H1 (cell line): ENCODE data around the gene GGA2. TPM values are rescaled to one million over a fixed set of nuclear protein-coding genes. Genes with fewer than 3 reads are reported as not detected.

Source experiments
- CTCF ChIA-PET: fragments of 300-600 bp; sonication (Branson Sonifier 250); formaldehyde crosslinking; loops from one replicate; lab custom pipeline; 2021; ENCODE audit not compliant: partially characterized antibody; lab: Charles Lee
- POLR2A ChIA-PET: fragments of 300-600 bp; sonication (Branson Sonifier 250); formaldehyde crosslinking; loops from one replicate; lab custom pipeline; 2021; ENCODE audit warnings: inconsistent platforms; ENCODE audit not compliant: partially characterized antibody; lab: Charles Lee
- DNase-seq, 2 experiments: peaks; one replicate each; pipeline versions ENCODE4 v3.0.0 to v3.0.0-alpha.2; 2010 to 2022; ENCODE audit warnings: low spot score in 2 of 2, low read depth in 1 of 2, mixed read lengths in 1 of 2
- FAIRE-seq: peaks from 2 replicates; lab custom pipeline; 2011; peaks lifted over from hg19 to GRCh38; lab: Jason Lieb, UNC
- H2AFZ ChIP-seq: 2 replicates; pipeline ENCODE4 v1.8.1; 2012; ENCODE audit warnings: low read length, inconsistent platforms
- H2AK5ac ChIP-seq: 2 replicates; pipeline ENCODE4 v1.6.1; 2013; ENCODE audit warnings: low read depth, low read length
- H2BK120ac ChIP-seq: replicated peaks from 2 replicates; pipeline ENCODE3; 2013; ENCODE audit warnings: low read depth, low read length, inconsistent platforms
- H2BK12ac ChIP-seq: 2 replicates; pipeline ENCODE4 v1.6.1; 2013; ENCODE audit warnings: low read depth, low read length
- H2BK15ac ChIP-seq: 2 replicates; pipeline ENCODE4 v1.6.1; 2013; ENCODE audit warnings: low read length
- H2BK20ac ChIP-seq: 2 replicates; pipeline ENCODE4 v1.6.1; 2013; ENCODE audit warnings: low read length
- H2BK5ac ChIP-seq: 2 replicates; pipeline ENCODE4 v1.6.1; 2013; ENCODE audit warnings: low read depth, low read length
- H3K14ac ChIP-seq: 2 replicates; pipeline ENCODE4 v1.6.1; 2013; ENCODE audit warnings: inconsistent platforms; ENCODE audit not compliant: insufficient read length
- H3K18ac ChIP-seq: 2 replicates; pipeline ENCODE4 v1.6.1; 2013; ENCODE audit warnings: low read length; ENCODE audit errors: extremely low read depth
- H3K23ac ChIP-seq: 2 replicates; pipeline ENCODE4 v1.6.1; 2013; ENCODE audit warnings: inconsistent platforms; ENCODE audit not compliant: insufficient read length
- H3K23me2 ChIP-seq: 2 replicates; pipeline ENCODE4 v1.6.1; 2013; ENCODE audit warnings: low read depth, low read length
- H3K27ac ChIP-seq: 2 replicates; pipeline ENCODE4 v1.6.1; 2011; ENCODE audit warnings: low read depth, low read length, inconsistent platforms
- H3K27me3 ChIP-seq, 4 experiments: replicated peaks in 1 of 4; 1 replicate in 1 of 4; 2 replicates in 3 of 4; pipeline versions ENCODE4 v1.6.1 to v1.8.1; 2011 to 2013; ENCODE audit warnings: low read length in 3 of 4, mild to moderate bottlenecking in 3 of 4, inconsistent platforms in 2 of 4, mixed read lengths in 2 of 4, moderate library complexity in 1 of 4; ENCODE audit not compliant: control insufficient read depth in 3 of 4, insufficient read depth in 3 of 4; ENCODE audit errors: extremely low read depth in 1 of 4
- H3K36me3 ChIP-seq, 4 experiments: 2 replicates each; pipeline versions ENCODE4 v1.6.1 to v1.8.1; 2011 to 2013; ENCODE audit warnings: mild to moderate bottlenecking in 4 of 4, low read length in 3 of 4, moderate library complexity in 2 of 4, control low read depth in 1 of 4, inconsistent platforms in 1 of 4; ENCODE audit not compliant: insufficient read depth in 4 of 4, control insufficient read depth in 2 of 4
- H3K4ac ChIP-seq: replicated peaks from 2 replicates; pipeline ENCODE3; 2013; ENCODE audit warnings: low read length, low read depth, mixed read lengths, inconsistent platforms; ENCODE audit not compliant: insufficient read length
- H3K4me1 ChIP-seq, 4 experiments: replicated peaks in 1 of 4; 1 replicate in 1 of 4; 2 replicates in 3 of 4; pipeline versions ENCODE4 v1.6.1 to v1.8.1; 2011 to 2013; ENCODE audit warnings: low read length in 3 of 4, inconsistent platforms in 2 of 4, mixed read lengths in 1 of 4; ENCODE audit not compliant: insufficient read depth in 4 of 4, control insufficient read depth in 3 of 4
- H3K4me2 ChIP-seq, 2 experiments: 2 replicates each; pipeline versions ENCODE4 v1.6.1 to v1.8.1; 2011 to 2013; ENCODE audit warnings: low read depth in 2 of 2, low read length in 2 of 2, control low read depth in 1 of 2, inconsistent platforms in 1 of 2, mild to moderate bottlenecking in 1 of 2; ENCODE audit not compliant: insufficient read depth in 1 of 2
- H3K4me3 ChIP-seq, 4 experiments: fragments of 200-600, 300-600 bp in 1 of 4; sonication (generic), shearing (Covaris generic), sonication (Bioruptor Twin) in 1 of 4; 2 replicates each; pipeline versions ENCODE4 v1.5.1 to v1.8.1; 2011 to 2016; ENCODE audit warnings: low read length in 4 of 4, low read depth in 3 of 4, control low read depth in 2 of 4, inconsistent platforms in 2 of 4, mild to moderate bottlenecking in 2 of 4, mixed read lengths in 1 of 4, moderate library complexity in 1 of 4; ENCODE audit not compliant: insufficient read depth in 2 of 4; ENCODE audit errors: extremely low read depth in 1 of 4
- H3K56ac ChIP-seq: replicated peaks from 2 replicates; pipeline ENCODE3; 2013; ENCODE audit warnings: low read depth, mild to moderate bottlenecking, mixed read lengths, low read length, inconsistent platforms; ENCODE audit not compliant: insufficient read length
- H3K79me1 ChIP-seq: 2 replicates; pipeline ENCODE4 v1.6.1; 2013; ENCODE audit warnings: low read depth, low read length, control low read depth
- H3K79me2 ChIP-seq, 2 experiments: 2 replicates each; pipeline versions ENCODE4 v1.6.1 to v1.8.1; 2012 to 2013; ENCODE audit warnings: low read length in 2 of 2, mild to moderate bottlenecking in 2 of 2, inconsistent platforms in 1 of 2; ENCODE audit not compliant: insufficient read depth in 2 of 2, control insufficient read depth in 1 of 2
- H3K9ac ChIP-seq, 4 experiments: replicated peaks in 1 of 4; 1 replicate in 1 of 4; 2 replicates in 3 of 4; pipeline versions ENCODE4 v1.6.1 to v1.8.1; 2011 to 2013; ENCODE audit warnings: low read depth in 3 of 4, low read length in 3 of 4, control low read depth in 2 of 4, mild to moderate bottlenecking in 2 of 4, moderate library complexity in 2 of 4, inconsistent platforms in 1 of 4; ENCODE audit errors: extremely low read depth in 1 of 4
- H3K9me3 ChIP-seq, 2 experiments: 2 replicates each; pipeline versions ENCODE4 v1.6.1 to v1.8.1; 2012 to 2013; ENCODE audit warnings: mild to moderate bottlenecking in 2 of 2, moderate library complexity in 2 of 2, control low read depth in 1 of 2, inconsistent platforms in 1 of 2, low read depth in 1 of 2, low read length in 1 of 2, mixed read lengths in 1 of 2; ENCODE audit not compliant: insufficient read depth in 2 of 2
- H4K20me1 ChIP-seq, 2 experiments: replicated peaks in 1 of 2; 2 replicates each; pipeline versions ENCODE3 to v1.8.1; 2011 to 2013; ENCODE audit warnings: inconsistent platforms in 2 of 2, low read length in 2 of 2, mild to moderate bottlenecking in 1 of 2; ENCODE audit not compliant: insufficient read depth in 2 of 2, control insufficient read depth in 1 of 2
- H4K5ac ChIP-seq: 2 replicates; pipeline ENCODE4 v1.6.1; 2013; ENCODE audit warnings: low read length, low read depth, mixed read lengths, inconsistent platforms; ENCODE audit not compliant: insufficient read length
- H4K8ac ChIP-seq: 2 replicates; pipeline ENCODE4 v1.8.0; 2013; ENCODE audit warnings: mild to moderate bottlenecking, moderate library complexity, low read length, inconsistent platforms; ENCODE audit not compliant: insufficient read depth; ENCODE audit errors: extremely low read depth
- H4K91ac ChIP-seq: replicated peaks from 2 replicates; pipeline ENCODE3; 2013; ENCODE audit warnings: low read length, mixed read lengths, inconsistent platforms; ENCODE audit not compliant: insufficient read length
- ATF3 ChIP-seq: IDR thresholded peaks from 2 replicates; pipeline ENCODE4 v1.6.1; 2011; ENCODE audit warnings: low read depth, mild to moderate bottlenecking, low read length; ENCODE audit not compliant: insufficient read depth
- BACH1 ChIP-seq: IDR thresholded peaks from 2 replicates; pipeline ENCODE4 v1.6.1; 2012; ENCODE audit warnings: low read length, improper control_type of control experiment
- BCL11A ChIP-seq, 2 experiments: IDR thresholded peaks; one replicate each; pipeline ENCODE4 v1.6.1; 2011; ENCODE audit warnings: low read depth in 2 of 2, low read length in 2 of 2, mild to moderate bottlenecking in 2 of 2
- CHD2 ChIP-seq: IDR thresholded peaks from 2 replicates; pipeline ENCODE4 v1.6.1; 2012; ENCODE audit warnings: low read length, improper control_type of control experiment
- CREB1 ChIP-seq: IDR thresholded peaks from 2 replicates; pipeline ENCODE4 v1.6.1; 2012; ENCODE audit warnings: inconsistent platforms
- GABPA ChIP-seq: IDR thresholded peaks from 2 replicates; pipeline ENCODE4 v1.6.1; 2011; ENCODE audit warnings: mild to moderate bottlenecking, low read length, moderate library complexity, borderline replicate concordance; ENCODE audit not compliant: insufficient read depth
- GTF2F1 ChIP-seq: IDR thresholded peaks from 2 replicates; pipeline ENCODE4 v1.6.1; 2012; ENCODE audit warnings: low read depth, low read length, improper control_type of control experiment, borderline replicate concordance
- KDM4A ChIP-seq: IDR thresholded peaks from one replicate; pipeline ENCODE4 v1.7.1; 2012; ENCODE audit warnings: low read depth, mild to moderate bottlenecking, moderate library complexity, low read length, inconsistent platforms; ENCODE audit not compliant: severe bottlenecking
- MAFK ChIP-seq: IDR thresholded peaks from 2 replicates; pipeline ENCODE4 v1.6.1; 2012; ENCODE audit warnings: low read depth, mild to moderate bottlenecking, improper control_type of control experiment, low read length
- MAX ChIP-seq: IDR thresholded peaks from 2 replicates; pipeline ENCODE4 v1.6.1; 2012; ENCODE audit warnings: inconsistent platforms
- NRF1 ChIP-seq: IDR thresholded peaks from 2 replicates; pipeline ENCODE4 v1.6.1; 2011; ENCODE audit warnings: mild to moderate bottlenecking, low read depth, low read length, improper control_type of control experiment
- POU5F1 ChIP-seq: IDR thresholded peaks from 2 replicates; pipeline ENCODE4 v1.6.1; 2011; ENCODE audit warnings: low read depth, mild to moderate bottlenecking, low read length, moderate library complexity
- RAD21 ChIP-seq, 2 experiments: IDR thresholded peaks in 1 of 2; conservative IDR thresholded peaks in 1 of 2; 2 replicates each; pipeline ENCODE4 v1.6.1; 2011; ENCODE audit warnings: low read depth in 2 of 2, low read length in 2 of 2, improper control_type of control experiment in 1 of 2, inconsistent platforms in 1 of 2, mild to moderate bottlenecking in 1 of 2, moderate library complexity in 1 of 2
- TEAD4 ChIP-seq: IDR thresholded peaks from 2 replicates; pipeline ENCODE4 v1.6.1; 2012; ENCODE audit warnings: low read depth, low read length, inconsistent platforms, mixed read lengths
- ZNF274 ChIP-seq: IDR thresholded peaks from 2 replicates; pipeline ENCODE4 v1.7.0; 2012; ENCODE audit warnings: low read length, borderline replicate concordance; ENCODE audit errors: extremely low read depth
- WGBS, 2 experiments: shearing (Covaris generic) in 1 of 2; methylation state at CpG; one replicate each; pipeline versions ENCODE4 v1.1.6 to v1.1.7; 2013 to 2015; ENCODE audit warnings: low lambda C conversion rate in 2 of 2, mixed read lengths in 2 of 2, inconsistent platforms in 1 of 2, low coverage in 1 of 2, missing lambda C conversion rate in 1 of 2; ENCODE audit not compliant: insufficient replicate concordance in 2 of 2, insufficient coverage in 1 of 2, insufficient read length in 1 of 2; ENCODE audit errors: extremely low coverage in 1 of 2, missing lambda C conversion rate in 1 of 2; 5-methylcytosine and 5-hydroxymethylcytosine counted together
- polyA plus RNA-seq, 7 experiments: library from polyadenylated mRNA; depleted of rRNA in 3 of 7; stranded (reverse) in 5 of 7; unstranded in 2 of 7; fragments of >200 nt in 5 of 7; fragments of 200-250 nt in 2 of 7; gene quantifications; 1 replicate in 5 of 7; 2 replicates in 1 of 7; 4 replicates in 1 of 7; pipeline versions ENCODE4 v1.2.1 to v1.2.3, GENCODE V29; 2011 to 2013; ENCODE audit warnings: missing spikeins in 2 of 7, mixed read lengths in 2 of 7
- total RNA-seq: library from RNA; stranded (reverse); fragmentation: NEBNext Ultra II Directional; extraction: Animal tissue kit (Norgen Biotek cat#: 25700); gene quantifications from 2 replicates; pipeline ENCODE4 v1.2.1, GENCODE V29; 2021

GGA2 gene
- total and polyA plus RNA-seq, 2 of the 8 experiments (the other 6 are each of a cell fraction or from before 2014, with no cell fraction given) = 65.8 to 114 TPM

GRCh38 chr16:23469814-23470213, 40.5 kb downstream of the GGA2 start:
- no peak overlapping the region for H3K14ac ChIP-seq
- H2BK5ac ChIP-seq = no peak overlapping the region
- no peak overlapping the region for H3K9ac ChIP-seq
- H4K5ac ChIP-seq = no peak overlapping the region
- no peak overlapping the region for H3K18ac ChIP-seq
- DNase-seq = no peak
- H2BK120ac ChIP-seq = no peak overlapping the region
- no peak overlapping the region for H3K4me2 ChIP-seq
- no peak overlapping the region for H4K91ac ChIP-seq
- no peak overlapping the region for H3K4me3 ChIP-seq
- WGBS, 2 experiments = 88% methylated on average over 6 of the region's 6 CpGs; no CpG with 5 or more reads in 1 of the 2 experiments
- no peak overlapping the region for H4K8ac ChIP-seq
- H2BK20ac ChIP-seq = no peak overlapping the region
- no peak overlapping the region for H3K23ac ChIP-seq
- no peaks in the 10 kb centered on the region for H3K27me3 ChIP-seq
- no peak for FAIRE-seq
- H3K4ac ChIP-seq = no peak overlapping the region
- no peaks in the 10 kb centered on the region for H3K9me3 ChIP-seq
- no peaks in the 10 kb centered on the region for H3K79me1 ChIP-seq
- H3K23me2 ChIP-seq = no peaks in the 10 kb centered on the region
- no peak overlapping the region for H2BK12ac ChIP-seq
- no peak overlapping the region for H2AK5ac ChIP-seq
- H3K79me2 ChIP-seq = no peaks in the 10 kb centered on the region
- peaks cover 34 to 81% (median 56%) of the 10 kb centered on the region in 4 experiments for H3K36me3 ChIP-seq
- POLR2A ChIA-PET = no interaction called here
- no peak overlapping the region for H2BK15ac ChIP-seq
- H2AFZ ChIP-seq = no peak overlapping the region
- H3K27ac ChIP-seq = no peak overlapping the region
- peaks cover 5 to 6% of the 10 kb centered on the region in 2 experiments for H4K20me1 ChIP-seq
- no peaks in the 10 kb centered on the region for H3K4me1 ChIP-seq
- CTCF ChIA-PET = no interaction called here
- H3K56ac ChIP-seq = no peak overlapping the region
- TF ChIP-seq RAD21 (IDR thresholded peaks at IDR 0.05 in 1 of 2, conservative IDR thresholded peaks at IDR 0.05 in 1 of 2; ENCODE audit: low read depth in 2 of 2, low read length in 2 of 2) = no peak
- no peak for TF ChIP-seq MAX
- no peak for TF ChIP-seq GABPA
- TF ChIP-seq BACH1 = no peak
- no peak for TF ChIP-seq TEAD4
- TF ChIP-seq ZNF274 = no peak
- TF ChIP-seq POU5F1 = no peak
- TF ChIP-seq BCL11A (IDR thresholded peaks at IDR 0.05; ENCODE audit: low read depth in 2 of 2, low read length in 2 of 2) = no peak
- no peak for TF ChIP-seq MAFK
- TF ChIP-seq GTF2F1 = no peak
- no peak for TF ChIP-seq CHD2
- no peak for TF ChIP-seq NRF1
- TF ChIP-seq ATF3 = no peak
- no peak for TF ChIP-seq KDM4A
- TF ChIP-seq CREB1 = no peak
